Stomach (tissue), 4 donors: ENCODE measurements around the gene PATE1.

ENCODE experiments used
- CTCF ChIP-seq, 7 experiments: fragments of 450-650 bp in 4 of 7; fragments of 200-600 bp in 3 of 7; sonication (generic) in 3 of 7; IDR thresholded peaks; one replicate each; pipeline ENCODE4 v1.5.1; 2016 to 2019; ENCODE audit warnings: antibody characterized with exemption in 7 of 7, control low read depth in 2 of 7, mild to moderate bottlenecking in 1 of 7
- POLR2AphosphoS5 ChIP-seq, 3 donors: sonication (generic); formaldehyde crosslinking; IDR thresholded peaks; one replicate each; pipeline ENCODE4 v1.6.1; 2016; ENCODE audit warnings: antibody characterized with exemption in 3 of 3

GRCh38 chr11:125797641-125798040 is 51.6 kb downstream of the PATE1 start:
- TF ChIP-seq CTCF (IDR thresholded peaks at IDR 0.05) (no peak), POLR2AphosphoS5 (IDR thresholded peaks at IDR 0.05) (no peak)
